ENCODE results near the gene ROR2.

DNA sequence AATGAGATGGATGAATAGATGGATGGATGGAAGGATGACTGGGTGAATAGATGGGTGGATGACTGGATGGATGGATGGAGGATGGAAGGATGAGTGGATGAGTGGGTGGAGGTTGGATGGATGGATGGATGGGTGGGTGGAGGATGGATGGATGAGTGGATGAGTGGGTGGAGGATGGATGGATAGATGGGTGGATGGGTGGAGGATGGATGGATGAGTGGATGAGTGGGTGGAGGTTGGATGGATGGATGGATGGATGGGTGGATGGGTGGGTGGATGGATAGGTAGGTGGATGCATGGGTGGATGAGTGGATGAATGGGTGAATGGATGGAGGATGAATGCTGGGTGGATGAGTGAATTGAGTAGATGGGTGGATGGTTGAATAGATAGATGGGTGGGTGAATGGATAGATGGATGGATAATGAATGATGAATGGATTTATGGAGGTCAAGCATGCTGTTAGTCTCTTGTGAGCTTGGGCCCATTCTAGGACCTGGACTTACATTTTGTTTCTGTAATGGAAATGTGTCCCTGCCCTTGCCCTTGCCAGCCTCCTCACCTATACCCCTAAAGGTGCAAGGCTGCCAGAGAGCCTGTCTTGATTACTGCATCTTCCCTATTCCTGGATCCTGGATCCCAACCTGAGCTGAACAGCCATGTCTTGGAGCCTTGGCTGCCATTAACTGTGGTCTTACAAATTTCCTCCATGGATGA lies 366.7 kb downstream of the ROR2 start:
- TF ChIP-seq FOXM1 (CRISPR knock-in tag; IDR thresholded peaks at IDR 0.05) (no peak), NFE2L2 (IDR thresholded peaks at IDR 0.05; ENCODE audit: low read length) (no peak), JUN (CRISPR knock-in tag; IDR thresholded peaks at IDR 0.05) (no peak), HDAC1 (CRISPR knock-in tag; IDR thresholded peaks at IDR 0.05) (no peak), CHD2 (IDR thresholded peaks at IDR 0.05; ENCODE audit: low read depth, low read length) (no peak), YY1 (IDR thresholded peaks at IDR 0.05; ENCODE audit: insufficient read depth, insufficient replicate concordance, low read depth, low read length) (no peak), TAF1 (CRISPR knock-in tag; IDR thresholded peaks at IDR 0.05) (no peak), PAWR (CRISPR knock-in tag; IDR thresholded peaks at IDR 0.05; ENCODE audit: borderline replicate concordance) (no peak), ZNF737 (CRISPR knock-in tag; IDR thresholded peaks at IDR 0.05; ENCODE audit: borderline replicate concordance) (no peak), SP5 (CRISPR knock-in tag; IDR thresholded peaks at IDR 0.05; ENCODE audit: borderline replicate concordance, low read depth) (no peak), TBP (CRISPR knock-in tag; IDR thresholded peaks at IDR 0.05) (no peak), BORCS8-MEF2B (CRISPR knock-in tag; IDR thresholded peaks at IDR 0.05) (no peak)
- TF ChIP-seq, protein P1, sequence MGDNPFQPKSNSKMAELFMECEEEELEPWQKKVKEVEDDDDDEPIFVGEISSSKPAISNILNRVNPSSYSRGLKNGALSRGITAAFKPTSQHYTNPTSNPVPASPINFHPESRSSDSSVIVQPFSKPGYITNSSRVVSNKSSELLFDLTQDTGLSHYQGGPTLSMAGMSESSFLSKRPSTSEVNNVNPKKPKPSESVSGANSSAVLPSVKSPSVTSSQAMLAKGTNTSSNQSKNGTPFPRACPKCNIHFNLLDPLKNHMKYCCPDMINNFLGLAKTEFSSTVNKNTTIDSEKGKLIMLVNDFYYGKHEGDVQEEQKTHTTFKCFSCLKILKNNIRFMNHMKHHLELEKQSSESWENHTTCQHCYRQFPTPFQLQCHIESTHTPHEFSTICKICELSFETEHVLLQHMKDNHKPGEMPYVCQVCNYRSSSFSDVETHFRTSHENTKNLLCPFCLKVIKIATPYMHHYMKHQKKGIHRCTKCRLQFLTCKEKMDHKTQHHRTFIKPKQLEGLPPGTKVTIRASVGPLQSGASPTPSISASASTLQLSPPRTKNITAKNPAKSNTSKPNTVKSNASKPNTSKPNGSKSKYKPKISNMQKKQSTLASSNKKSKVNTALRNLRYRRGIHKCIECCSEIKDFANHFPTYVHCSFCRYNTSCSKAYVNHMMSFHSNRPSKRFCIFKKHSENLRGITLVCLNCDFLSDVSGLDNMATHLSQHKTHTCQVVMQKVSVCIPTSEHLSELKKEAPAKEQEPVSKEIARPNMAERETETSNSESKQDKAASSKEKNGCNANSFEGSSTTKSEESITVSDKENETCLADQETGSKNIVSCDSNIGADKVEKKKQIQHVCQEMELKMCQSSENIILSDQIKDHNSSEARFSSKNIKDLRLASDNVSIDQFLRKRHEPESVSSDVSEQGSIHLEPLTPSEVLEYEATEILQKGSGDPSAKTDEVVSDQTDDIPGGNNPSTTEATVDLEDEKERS (CRISPR knock-in tag; IDR thresholded peaks at IDR 0.05), result no peak
